ENCODE measurements around the gene NUP50. TPM values are rescaled to one million over a fixed set of nuclear protein-coding genes. Genes with fewer than 3 reads are reported as not detected.

NUP50 gene
- total and polyA plus RNA-seq, 2 donors (not counting 1 experiment from before 2014, with no cell fraction given): 17.4 to 29.2 TPM

DNA sequence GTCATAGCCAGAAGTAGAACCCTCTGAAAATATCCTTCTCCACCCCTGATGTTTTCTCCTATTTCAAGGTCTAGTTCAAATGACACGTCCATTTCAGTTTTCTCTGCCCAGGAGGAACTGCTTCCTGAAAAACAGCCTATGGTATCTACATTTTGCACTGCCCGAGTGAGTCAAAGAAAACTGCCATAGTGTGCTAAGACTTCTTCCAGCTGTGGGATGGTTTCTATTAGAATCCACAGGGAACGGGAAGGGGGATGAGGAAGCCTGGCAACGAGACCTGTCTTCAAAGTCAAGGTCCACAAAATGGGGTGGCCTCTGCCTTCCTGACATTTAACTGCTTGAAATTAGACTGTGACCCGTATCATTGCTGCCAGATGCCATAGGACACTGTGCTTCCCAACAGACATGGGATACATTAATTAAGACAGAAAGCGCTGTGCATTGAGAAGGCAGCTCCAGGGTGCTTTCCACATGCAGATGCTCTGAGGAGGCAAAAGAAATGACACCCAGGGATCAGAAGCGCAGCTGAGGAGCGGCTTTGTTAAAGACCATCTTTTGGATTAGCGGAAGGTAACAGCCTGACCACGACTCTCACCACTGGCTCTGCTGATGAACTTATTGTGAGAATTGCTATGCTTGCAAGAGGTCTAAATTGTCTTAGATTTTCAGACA lies 39.4 kb upstream of the NUP50 start:
- Histone ChIP-seq H3K27ac (ENCODE audit: insufficient read depth, low read length) (no peak overlapping the region), H4K20me1 (ENCODE audit: control insufficient read depth, extremely low read depth, insufficient read depth, low read length) (no peaks in the 10 kb centered on the region), H3K4me1 (ENCODE audit: control insufficient read depth, extremely low read depth, insufficient read depth, low read length) (peaks cover 4% of the 10 kb centered on the region), H2AFZ (ENCODE audit: low read length) (no peak overlapping the region), H3K9me3 (ENCODE audit: control insufficient read depth, insufficient read depth, low read depth, low read length) (no peaks in the 10 kb centered on the region), H3K79me2 (ENCODE audit: control insufficient read depth, insufficient read depth, low read length) (no peaks in the 10 kb centered on the region), H3K9ac (ENCODE audit: insufficient read depth, low read length) (no peak overlapping the region), H3K36me3 (ENCODE audit: control insufficient read depth, insufficient read depth, low read length) (no peaks in the 10 kb centered on the region), H3K4me2 (ENCODE audit: extremely low read depth, insufficient read depth, low read length) (no peak overlapping the region), H3K4me3 (replicated peaks in 1 of 4; ENCODE audit: control extremely low read depth in 1 of 4, insufficient read depth in 1 of 4, low read depth in 3 of 4, low read length in 4 of 4) (no peak overlapping the region), H3K27me3 (ENCODE audit: control insufficient read depth, insufficient read depth, low read length) (no peaks in the 10 kb centered on the region)
- peak in 1 of 2 donors; percentile 14 for DNase-seq (ENCODE audit: low read depth in 2 of 2)
- TF ChIP-seq CTCF (conservative IDR thresholded peaks at IDR 0.05 in 1 of 2, IDR thresholded peaks at IDR 0.05 in 1 of 2; ENCODE audit: low read depth in 1 of 2, low read length in 2 of 2) (no peak), EZH2 (IDR thresholded peaks at IDR 0.05; ENCODE audit: low read length, missing control alignments) (no peak)

- Histone ChIP-seq H3K9ac (ENCODE audit: insufficient read depth, low read length) (no peak overlapping the region), H3K9me3 (ENCODE audit: control insufficient read depth, insufficient read depth, low read depth, low read length) (no peaks in the 10 kb centered on the region), H3K79me2 (ENCODE audit: control insufficient read depth, insufficient read depth, low read length) (no peaks in the 10 kb centered on the region), H3K4me3 (replicated peaks in 1 of 4; ENCODE audit: control extremely low read depth in 1 of 4, insufficient read depth in 1 of 4, low read depth in 3 of 4, low read length in 4 of 4) (peak overlapping the region in 1 of 4 experiments; percentile 6), H3K36me3 (ENCODE audit: control insufficient read depth, insufficient read depth, low read length) (no peaks in the 10 kb centered on the region), H4K20me1 (ENCODE audit: control insufficient read depth, extremely low read depth, insufficient read depth, low read length) (no peaks in the 10 kb centered on the region), H3K27ac (ENCODE audit: insufficient read depth, low read length) (peak overlapping the region; percentile 44), H3K4me2 (ENCODE audit: extremely low read depth, insufficient read depth, low read length) (peak overlapping the region; percentile 59), H3K4me1 (ENCODE audit: control insufficient read depth, extremely low read depth, insufficient read depth, low read length) (peaks cover 4% of the 10 kb centered on the region), H3K27me3 (ENCODE audit: control insufficient read depth, insufficient read depth, low read length) (no peaks in the 10 kb centered on the region), H2AFZ (ENCODE audit: low read length) (peak overlapping the region; percentile 57)
- TF ChIP-seq EZH2 (IDR thresholded peaks at IDR 0.05; ENCODE audit: low read length, missing control alignments) (no peak), CTCF (conservative IDR thresholded peaks at IDR 0.05 in 1 of 2, IDR thresholded peaks at IDR 0.05 in 1 of 2; ENCODE audit: low read depth in 1 of 2, low read length in 2 of 2) (no peak)
- peak; percentile 52 to 63 for DNase-seq (ENCODE audit: low read depth in 2 of 2)
These were observed 38.5 kb upstream of the NUP50 start for GRCh38 chr22:45125188-45125587.

DNA sequence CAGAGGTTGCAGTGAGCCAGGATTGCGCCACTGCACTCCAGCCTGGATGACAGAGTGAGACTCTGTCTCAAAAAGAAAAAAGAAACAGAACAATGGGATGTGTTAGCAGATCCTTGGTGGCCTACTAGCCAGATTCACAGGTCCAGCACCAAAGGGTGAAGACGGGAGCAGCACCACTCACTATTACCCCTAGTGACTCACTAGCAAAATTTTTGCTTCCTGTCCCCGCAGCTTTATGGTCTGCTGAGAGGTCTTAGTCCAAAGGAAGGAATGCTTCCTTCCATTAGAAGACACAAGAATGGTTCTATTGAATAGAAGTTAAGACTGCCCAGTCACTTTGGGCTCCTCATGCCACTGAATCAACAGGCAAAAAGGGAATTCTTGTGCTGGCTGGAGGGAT lies 35.9 kb upstream of the NUP50 start:
- Histone ChIP-seq H3K36me3 (ENCODE audit: control insufficient read depth, insufficient read depth, low read length) (peaks cover 3% of the 10 kb centered on the region), H3K4me3 (replicated peaks in 1 of 4; ENCODE audit: control extremely low read depth in 1 of 4, insufficient read depth in 1 of 4, low read depth in 3 of 4, low read length in 4 of 4) (no peak overlapping the region), H3K27me3 (ENCODE audit: control insufficient read depth, insufficient read depth, low read length) (no peaks in the 10 kb centered on the region), H3K4me2 (ENCODE audit: extremely low read depth, insufficient read depth, low read length) (no peak overlapping the region), H3K4me1 (ENCODE audit: control insufficient read depth, extremely low read depth, insufficient read depth, low read length) (peaks cover 4% of the 10 kb centered on the region), H3K9ac (ENCODE audit: insufficient read depth, low read length) (no peak overlapping the region), H4K20me1 (ENCODE audit: control insufficient read depth, extremely low read depth, insufficient read depth, low read length) (no peaks in the 10 kb centered on the region), H3K9me3 (ENCODE audit: control insufficient read depth, insufficient read depth, low read depth, low read length) (no peaks in the 10 kb centered on the region), H3K27ac (ENCODE audit: insufficient read depth, low read length) (peak overlapping the region; percentile 1), H2AFZ (ENCODE audit: low read length) (no peak overlapping the region), H3K79me2 (ENCODE audit: control insufficient read depth, insufficient read depth, low read length) (no peaks in the 10 kb centered on the region)
- TF ChIP-seq EZH2 (IDR thresholded peaks at IDR 0.05; ENCODE audit: low read length, missing control alignments) (no peak), CTCF (conservative IDR thresholded peaks at IDR 0.05 in 1 of 2, IDR thresholded peaks at IDR 0.05 in 1 of 2; ENCODE audit: low read depth in 1 of 2, low read length in 2 of 2) (no peak)
- peak in 1 of 2 donors; percentile 70 for DNase-seq (ENCODE audit: low read depth in 2 of 2)

All from fibroblast of lung (primary cell).